GM23338 (cell line): ENCODE results near the gene RNF130. TPM values are rescaled to one million over a fixed set of nuclear protein-coding genes. Genes with fewer than 3 reads are reported as not detected.

Experiments used
- ATAC-seq: fragments of 200-7000 bp; cut with Tn5 transposase; 3 replicates; pipeline ENCODE4 v1.9.1; 2020
- DNase-seq: peaks from one replicate; pipeline ENCODE4 v3.0.0-alpha.2; 2015; ENCODE audit warnings: low spot score
- H2AFZ ChIP-seq: fragments of 200-600 bp; sonication (generic); 2 replicates; pipeline ENCODE4 v1.8.0; 2016; ENCODE audit warnings: antibody characterized with exemption, mild to moderate bottlenecking, moderate library complexity
- H3F3A ChIP-seq: fragments of 200-600 bp; sonication (generic); replicated peaks from 2 replicates; pipeline ENCODE4 v1.8.0; 2017; ENCODE audit warnings: antibody characterized with exemption, mixed run types, low read depth
- H3K27ac ChIP-seq: fragments of 200-600 bp; sonication (generic); 2 replicates; pipeline ENCODE4 v1.6.1; 2016; ENCODE audit warnings: low read depth
- H3K27me3 ChIP-seq: fragments of 200-600 bp; sonication (generic); 2 replicates; pipeline ENCODE4 v1.8.0; 2016; ENCODE audit warnings: mild to moderate bottlenecking, mixed run types, moderate library complexity; ENCODE audit not compliant: insufficient read depth
- H3K36me3 ChIP-seq: fragments of 200-600 bp; sonication (generic); 2 replicates; pipeline ENCODE4 v1.8.0; 2016; ENCODE audit warnings: mild to moderate bottlenecking; ENCODE audit not compliant: insufficient read depth
- H3K4me1 ChIP-seq: fragments of 200-600 bp; sonication (generic); 2 replicates; pipeline ENCODE4 v1.8.0; 2016; ENCODE audit warnings: mild to moderate bottlenecking, moderate library complexity; ENCODE audit not compliant: insufficient read depth
- H3K4me2 ChIP-seq: fragments of 200-600 bp; sonication (generic); 2 replicates; pipeline ENCODE4 v1.7.1; 2017; ENCODE audit warnings: mixed run types
- H3K4me3 ChIP-seq: fragments of 200-600 bp; sonication (generic); 2 replicates; pipeline ENCODE4 v1.6.1; 2016; ENCODE audit warnings: mixed run types
- H3K79me2 ChIP-seq: fragments of 200-600 bp; sonication (generic); replicated peaks from 2 replicates; pipeline ENCODE4 v1.8.0; 2017; ENCODE audit warnings: mild to moderate bottlenecking; ENCODE audit not compliant: insufficient read depth
- H3K9me2 ChIP-seq: fragments of 200-600 bp; sonication (generic); 2 replicates; pipeline ENCODE4 v1.8.0; 2017; ENCODE audit not compliant: insufficient read depth
- H4K20me1 ChIP-seq: fragments of 200-600 bp; sonication (generic); replicated peaks from 2 replicates; pipeline ENCODE4 v1.8.0; 2017; ENCODE audit warnings: mild to moderate bottlenecking; ENCODE audit not compliant: insufficient read depth
- H3K27ac Mint-ChIP-seq: 2 replicates; pipeline ENCODE4 v1.8.0; 2020; ENCODE audit warnings: inconsistent platforms, mild to moderate bottlenecking, moderate library complexity, mixed read lengths
- H3K27me3 Mint-ChIP-seq: 3 replicates; pipeline ENCODE4 v1.8.0; 2022; ENCODE audit warnings: low read depth, mild to moderate bottlenecking, moderate library complexity, mixed read lengths, inconsistent platforms; ENCODE audit not compliant: insufficient read depth, poor library complexity
- H3K36me3 Mint-ChIP-seq: 3 replicates; pipeline ENCODE4 v1.8.0; 2021; ENCODE audit warnings: low read depth, mild to moderate bottlenecking, inconsistent platforms, moderate library complexity, mixed read lengths
- H3K4me1 Mint-ChIP-seq: 3 replicates; pipeline ENCODE4 v1.8.0; 2020; ENCODE audit warnings: mild to moderate bottlenecking, inconsistent platforms, mixed read lengths
- H3K4me3 Mint-ChIP-seq: 3 replicates; pipeline ENCODE4 v1.8.0; 2021; ENCODE audit warnings: moderate library complexity, mild to moderate bottlenecking, inconsistent platforms, mixed read lengths
- H3K9me3 Mint-ChIP-seq: 3 replicates; pipeline ENCODE4 v1.8.0; 2020; ENCODE audit warnings: moderate library complexity, mild to moderate bottlenecking, inconsistent platforms, mixed read lengths
- CREB1 ChIP-seq: fragments of 250-450 bp; sonication (Bioruptor Pico); IDR thresholded peaks from 2 replicates; pipeline ENCODE4 v1.5.0; 2020; ENCODE audit warnings: low read depth, mild to moderate bottlenecking, moderate library complexity
- CTCF ChIP-seq, 2 experiments: fragments of 200-600 bp in 1 of 2; sonication (generic) in 1 of 2; conservative IDR thresholded peaks; 2 replicates each; pipeline versions ENCODE4 v1.5.1 to v1.6.1; 2016 to 2017; ENCODE audit warnings: antibody characterized with exemption in 2 of 2, low read depth in 2 of 2, mild to moderate bottlenecking in 2 of 2, moderate library complexity in 1 of 2
- ETS1 ChIP-seq: IDR thresholded peaks from 2 replicates; pipeline ENCODE4 v1.6.1; 2016; ENCODE audit warnings: antibody characterized with exemption
- EZH2 ChIP-seq: fragments of 200-600 bp; sonication (generic); IDR thresholded peaks from one replicate; pipeline ENCODE4 v1.8.0; 2017; ENCODE audit warnings: antibody characterized with exemption, mild to moderate bottlenecking, low read depth; ENCODE audit not compliant: unreplicated experiment
- EZH2phosphoT487 ChIP-seq: fragments of 200-600 bp; sonication (generic); IDR thresholded peaks from one replicate; pipeline ENCODE4 v1.8.1; 2018; ENCODE audit warnings: antibody characterized with exemption; ENCODE audit not compliant: unreplicated experiment
- JUNB ChIP-seq: IDR thresholded peaks from one replicate; pipeline ENCODE4 v1.6.1; 2016; ENCODE audit warnings: antibody characterized with exemption; ENCODE audit not compliant: unreplicated experiment
- NANOG ChIP-seq: IDR thresholded peaks from 2 replicates; pipeline ENCODE4 v1.6.1; 2016; ENCODE audit warnings: antibody characterized with exemption, borderline replicate concordance
- POLR2AphosphoS5 ChIP-seq: IDR thresholded peaks from 2 replicates; pipeline ENCODE4 v1.6.1; 2016; ENCODE audit warnings: antibody characterized with exemption, low read depth
- REST ChIP-seq: IDR thresholded peaks from one replicate; pipeline ENCODE4 v1.6.1; 2018; ENCODE audit warnings: antibody characterized with exemption; ENCODE audit not compliant: unreplicated experiment
- STAT1 ChIP-seq: IDR thresholded peaks from one replicate; pipeline ENCODE4 v1.6.1; 2016; ENCODE audit warnings: antibody characterized with exemption; ENCODE audit not compliant: unreplicated experiment
- ZNF114 ChIP-seq: fragments of 250-450 bp; sonication (Bioruptor Pico); IDR thresholded peaks from 2 replicates; pipeline ENCODE4 v1.5.0; 2020; ENCODE audit warnings: mild to moderate bottlenecking, moderate library complexity
- ZNF331 ChIP-seq: fragments of 250-450 bp; sonication (Bioruptor Pico); IDR thresholded peaks from 2 replicates; pipeline ENCODE4 v1.5.0; 2020; ENCODE audit warnings: low read depth, mild to moderate bottlenecking, moderate library complexity
- ZNF462 ChIP-seq: fragments of 250-450 bp; sonication (Bioruptor Pico); IDR thresholded peaks from 2 replicates; pipeline ENCODE4 v1.5.0; 2020; ENCODE audit warnings: mild to moderate bottlenecking, moderate library complexity
- polyA plus RNA-seq: library from polyadenylated mRNA; unstranded; fragments of >200 nt; fragmentation: Nextera tagmentation; extraction: Ambion mirVana; gene quantifications from 2 replicates; pipeline ENCODE4 v1.2.1, GENCODE V29; 2016
- total RNA-seq: library from RNA; depleted of rRNA; stranded (reverse); fragments of >200 nt; shearing (Covaris generic); gene quantifications from 2 replicates; pipeline ENCODE4 v1.2.3, GENCODE V29; 2014

Gene RNF130
- total and polyA plus RNA-seq, 2 experiments from 2014 or later: 60.1 to 97.3 TPM

GRCh38 chr5:180041301-180042274, 30.0 kb downstream of the RNF130 start:
- Histone ChIP-seq H3K4me1 (0 out of 2 replicates have a peak, but pooled peaks cover 6% of the 10 kb centered on the region), H2AFZ (no peak overlapping the region), H3K36me3 (peaks cover under 1% of the 10 kb centered on the region; the same call in 1 of the 2 replicates), H3F3A (no peaks in the 10 kb centered on the region), H4K20me1 (peaks cover 3% of the 10 kb centered on the region; the same call in 1 of the 2 replicates), H3K79me2 (peaks cover 50% of the 10 kb centered on the region), H3K4me3 (no peak overlapping the region), H3K27ac (no peak overlapping the region), H3K27me3 (no peaks in the 10 kb centered on the region), H3K4me2 (no peak overlapping the region), H3K9me2 (no peaks in the 10 kb centered on the region)
- peak; percentile 52 for ATAC-seq
- peaks cover 18% of the 10 kb centered on the region for H3K9me3 Mint-ChIP-seq
- no peak overlapping the region; the same call in 1 of the 2 replicates for H3K27ac Mint-ChIP-seq
- H3K4me1 Mint-ChIP-seq: peaks cover 23% of the 10 kb centered on the region
- H3K27me3 Mint-ChIP-seq: no peaks in the 10 kb centered on the region
- no peak overlapping the region for H3K4me3 Mint-ChIP-seq
- peaks cover 39% of the 10 kb centered on the region for H3K36me3 Mint-ChIP-seq
- no peak for TF ChIP-seq ZNF462
- TF ChIP-seq ETS1: no peak
- no peak for TF ChIP-seq ZNF114 (CRISPR knock-in tag)
- no peak for TF ChIP-seq CREB1 (CRISPR knock-in tag)
- no peak for TF ChIP-seq STAT1
- TF ChIP-seq NANOG: no peak
- TF ChIP-seq POLR2AphosphoS5: no peak
- no peak for TF ChIP-seq EZH2phosphoT487
- no peak for TF ChIP-seq EZH2
- no peak for TF ChIP-seq ZNF331
- TF ChIP-seq CTCF (conservative IDR thresholded peaks at IDR 0.05; ENCODE audit: low read depth in 2 of 2): no peak
- no peak for TF ChIP-seq JUNB
- no peak for TF ChIP-seq REST
- DNase-seq: no peak
